Stimulated activated CD4-positive, alpha-beta T cell treated with anti-CD3 and anti-CD28 coated beads, Interleukin-1b, Interleukin-23, amount 100 ng/mL, for 24 hours (primary cell): ENCODE measurements around the gene ASTN2.

Source experiments
- DNase-seq, 4 experiments: peaks; one replicate each; pipeline ENCODE4 v3.0.0-alpha.2; 2020; ENCODE audit warnings: low read depth in 4 of 4, low spot score in 1 of 4

The ASTN2 gene

DNA sequence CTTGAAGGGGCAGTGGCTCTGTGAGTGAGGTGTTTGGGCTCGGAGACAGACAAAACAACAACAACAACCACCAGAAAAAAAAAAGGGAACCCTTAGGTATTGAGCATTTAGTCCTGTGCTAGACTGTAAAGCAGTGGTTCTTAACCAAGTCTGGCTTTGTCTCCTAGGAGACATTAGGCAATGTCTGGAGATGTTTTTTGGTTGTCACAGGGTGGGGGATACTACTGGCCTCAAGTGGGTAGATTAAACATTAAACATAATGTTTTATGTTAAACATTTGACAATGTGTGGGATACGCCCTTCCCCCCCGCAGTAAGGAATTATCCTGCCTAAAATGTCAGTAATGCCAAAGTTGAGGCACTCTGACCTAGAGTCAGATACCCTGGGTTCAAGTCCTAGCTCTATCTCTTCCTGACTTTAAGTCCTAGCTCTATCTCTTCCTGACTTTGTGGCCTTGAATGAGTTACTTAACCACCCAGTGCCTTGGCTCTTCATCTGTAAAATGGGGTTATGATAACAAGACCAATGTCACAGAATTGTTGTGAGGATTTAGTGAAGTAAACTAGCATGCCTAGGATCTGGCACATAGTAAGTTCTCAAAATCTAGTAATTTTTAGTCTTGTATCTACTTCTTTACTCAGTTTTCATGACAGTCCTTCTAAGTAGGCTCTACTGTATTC, 725.9 kb downstream of the ASTN2 start:
- no peak for DNase-seq

DNA sequence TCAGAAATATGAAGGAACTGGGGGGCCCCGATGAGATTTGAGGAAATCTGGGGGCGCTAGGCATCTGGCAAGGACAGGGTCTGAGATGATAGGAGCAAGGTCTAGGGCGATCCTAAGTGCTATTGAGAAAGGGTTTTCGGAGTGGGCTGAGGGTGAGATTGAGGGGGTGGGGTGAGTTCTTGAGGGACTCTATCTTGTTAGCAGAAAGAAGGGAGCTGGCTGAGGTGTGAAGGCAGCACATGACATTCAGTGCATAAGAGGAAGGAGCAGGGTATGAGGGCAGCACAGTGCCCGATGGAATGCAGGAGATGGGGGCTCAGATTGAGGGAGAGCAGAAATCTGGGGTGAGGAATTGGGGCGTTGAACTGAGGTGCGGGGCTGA, 727.1 kb downstream of the ASTN2 start:
- no peak for DNase-seq

DNA sequence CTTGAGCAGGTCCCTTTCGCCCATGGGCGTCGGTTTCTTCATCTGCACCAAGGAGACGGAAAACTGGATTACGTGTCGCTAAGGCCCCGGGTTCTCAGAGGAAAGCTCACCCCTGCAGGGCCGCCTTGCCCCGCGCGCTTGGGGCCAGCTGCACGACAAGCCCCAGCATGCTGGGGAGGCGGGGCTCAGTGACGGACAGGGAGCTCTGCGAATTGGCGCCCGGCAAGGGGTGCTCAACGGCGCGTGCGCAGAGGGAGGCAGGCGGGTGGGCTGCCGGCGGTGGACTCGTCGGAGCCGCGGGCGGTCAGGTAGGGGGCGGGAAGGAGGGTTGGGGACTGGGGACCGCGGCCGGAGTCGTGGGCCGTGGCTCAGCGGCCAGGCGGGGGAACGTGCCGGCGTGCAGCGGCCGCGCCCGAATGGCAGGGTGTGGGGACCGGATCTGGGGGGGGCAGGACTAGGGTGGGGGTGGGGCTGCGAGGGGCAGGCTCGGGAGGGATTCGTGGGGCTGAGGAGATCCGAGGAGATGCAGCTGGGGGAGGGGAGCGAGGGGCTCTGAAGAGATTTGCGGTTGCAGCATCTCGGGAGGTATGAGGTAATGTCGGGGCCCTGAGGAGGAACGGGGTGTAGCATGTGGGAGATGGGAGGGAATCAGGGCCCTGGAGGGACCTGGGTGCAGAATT, 727.6 kb downstream of the ASTN2 start, which contains the start of gene TRIM32:
TRIM32 (plus strand) TSS at position 232 of the 680 bp plus-strand sequence. CDS start 10,438 bp downstream, outside the sequence.
- DNase-seq: peak; percentile 84 to 99 (median 90)

DNA sequence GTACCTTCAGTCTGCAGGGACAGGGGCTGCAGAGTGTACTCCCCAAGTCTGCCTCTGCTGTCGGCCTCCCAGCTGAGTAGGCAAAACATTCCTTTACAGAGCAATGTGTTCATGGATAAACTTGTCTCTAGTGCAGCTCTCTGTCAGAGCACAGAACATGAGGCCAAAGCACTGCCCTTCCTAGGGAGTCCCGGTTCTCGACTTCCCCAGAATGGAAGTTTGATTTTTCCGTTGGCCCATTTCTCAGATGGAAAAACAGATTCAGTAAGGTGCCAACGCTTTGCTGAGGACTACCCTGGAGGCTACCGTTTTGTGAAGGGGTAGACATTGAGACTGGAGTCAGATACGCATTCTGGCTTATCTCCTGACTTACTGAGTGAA, 728.2 kb downstream of the ASTN2 start:
- DNase-seq: no peak

DNA sequence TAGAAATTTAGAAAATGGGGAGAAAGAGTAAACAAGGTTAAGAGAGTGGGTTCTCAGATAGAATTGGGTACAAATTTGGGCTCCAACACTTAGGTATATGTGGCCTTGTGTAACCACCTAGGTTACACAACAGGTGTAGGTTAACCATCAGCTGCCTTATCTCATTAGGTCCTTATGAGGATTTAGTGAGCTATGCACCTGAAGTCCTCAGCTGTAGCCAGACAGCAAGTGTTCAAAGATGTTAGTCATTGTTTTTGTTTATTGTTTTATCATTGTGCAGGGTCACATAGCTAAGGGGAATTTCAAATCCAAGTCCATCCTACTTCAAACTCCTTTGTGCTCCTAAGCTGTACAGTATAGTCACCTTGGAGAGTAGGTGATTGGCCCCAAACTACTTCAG, 728.7 kb downstream of the ASTN2 start:
- no peak for DNase-seq

DNA sequence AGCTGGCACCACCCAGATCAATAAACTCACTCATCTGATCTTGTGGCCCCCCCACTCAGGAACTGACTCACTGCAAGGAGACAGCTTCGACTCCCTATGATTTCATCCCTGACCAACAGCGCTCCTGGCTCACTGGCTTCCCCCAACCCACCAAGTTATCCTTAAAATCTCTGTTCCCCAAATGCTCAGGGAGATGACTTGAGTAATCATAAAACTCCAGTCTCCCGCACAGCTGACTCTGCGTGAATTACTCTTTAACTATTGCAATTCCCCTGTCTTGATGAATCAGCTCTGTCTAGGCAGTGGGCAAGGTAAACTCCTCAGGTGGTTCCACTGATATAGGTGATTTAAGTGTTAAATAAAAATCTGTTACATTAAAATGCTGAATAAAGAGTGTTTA, 729.7 kb downstream of the ASTN2 start:
- no peak for DNase-seq

DNA sequence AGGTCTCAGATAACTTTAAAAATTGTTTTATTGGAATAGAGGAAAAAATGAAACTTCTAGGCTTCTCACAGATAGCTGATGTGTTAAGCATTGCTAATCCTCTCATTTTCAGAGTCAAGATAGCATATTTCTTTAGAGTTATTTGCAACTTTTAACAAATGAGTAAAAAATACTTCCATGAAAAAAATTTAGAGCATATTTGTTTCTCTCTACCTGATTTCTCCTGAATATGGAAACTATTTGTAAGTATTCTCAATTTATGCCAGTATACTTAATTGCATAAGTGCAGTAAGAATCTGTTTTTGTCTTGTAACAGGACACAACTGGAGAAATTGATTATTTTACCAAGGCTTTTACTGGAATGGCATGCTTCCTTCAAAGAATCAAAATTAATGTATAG, 731.3 kb downstream of the ASTN2 start:
- no peak for DNase-seq

DNA sequence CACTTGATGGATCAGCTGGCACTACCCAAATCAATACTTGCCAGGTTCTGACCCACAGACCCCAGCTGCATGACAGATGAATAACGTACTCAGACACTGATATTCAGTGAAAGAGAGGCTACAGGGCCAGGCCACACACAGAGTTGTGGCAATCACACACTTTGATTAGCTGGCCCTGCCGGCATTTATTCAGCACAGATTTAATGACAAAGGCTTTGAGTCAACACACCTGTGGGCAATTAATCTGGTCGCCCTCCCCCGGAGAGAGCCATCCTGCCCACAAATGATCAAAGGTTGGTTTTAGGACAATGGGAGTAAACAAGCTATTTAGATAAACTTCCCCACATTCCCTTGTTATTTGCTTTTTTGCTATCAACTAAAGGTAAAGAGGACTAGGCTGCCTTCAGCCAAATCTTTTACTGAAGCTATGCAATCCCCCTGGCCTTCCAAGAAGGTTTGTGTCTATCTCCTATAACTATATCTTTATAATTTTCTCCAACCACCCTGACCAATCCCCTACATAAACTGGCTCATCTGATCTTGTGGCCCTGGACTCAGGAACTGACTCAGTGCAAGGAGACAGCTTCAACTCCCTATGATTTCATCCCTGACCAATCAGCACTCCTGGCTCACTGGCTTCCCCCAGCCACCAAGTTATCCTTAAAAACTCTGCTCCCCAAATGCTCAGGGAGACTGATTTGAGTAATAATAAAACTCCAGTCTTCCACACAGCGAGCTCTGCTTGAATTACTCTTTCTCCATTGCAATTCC, 740.5 kb downstream of the ASTN2 start:
- no peak for DNase-seq

DNA sequence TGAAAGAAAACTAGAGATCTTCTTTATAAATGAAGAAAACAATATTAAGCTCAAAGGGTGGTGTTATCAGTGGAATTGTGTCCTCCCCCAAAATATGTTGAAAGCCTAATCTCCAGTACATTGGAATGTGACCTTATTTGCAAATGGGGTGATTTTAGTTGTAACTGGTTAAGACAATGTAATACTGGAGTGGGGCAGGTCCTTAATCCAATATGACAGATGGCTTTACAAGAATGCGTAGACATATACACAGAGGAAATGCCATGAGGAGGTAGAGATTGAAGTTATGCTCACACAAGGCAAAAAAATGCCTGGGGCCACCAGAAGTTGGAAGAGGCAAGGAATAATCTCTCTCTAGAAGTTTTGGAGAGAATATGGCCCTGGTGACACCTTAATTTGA, 741.5 kb downstream of the ASTN2 start:
- no peak for DNase-seq

DNA sequence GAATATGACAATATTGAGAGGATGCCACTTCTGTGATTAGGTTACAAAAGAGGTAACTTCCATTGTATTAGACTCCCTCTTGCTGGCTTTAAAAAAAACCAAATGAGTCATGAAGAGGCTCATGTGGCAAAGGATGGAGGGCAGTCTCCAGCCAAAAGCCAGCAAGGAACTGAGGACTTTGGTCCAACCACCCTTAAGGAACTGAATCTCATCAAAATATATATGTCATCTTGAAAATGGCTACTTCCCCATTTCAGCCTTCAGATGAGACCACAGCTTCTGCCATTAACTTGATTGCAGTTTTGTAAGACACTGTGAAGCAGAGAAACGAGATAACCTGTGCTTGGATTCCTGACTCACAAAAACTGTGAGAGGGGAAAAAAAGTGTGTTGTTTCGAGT, 743.3 kb downstream of the ASTN2 start:
- DNase-seq: no peak

DNA sequence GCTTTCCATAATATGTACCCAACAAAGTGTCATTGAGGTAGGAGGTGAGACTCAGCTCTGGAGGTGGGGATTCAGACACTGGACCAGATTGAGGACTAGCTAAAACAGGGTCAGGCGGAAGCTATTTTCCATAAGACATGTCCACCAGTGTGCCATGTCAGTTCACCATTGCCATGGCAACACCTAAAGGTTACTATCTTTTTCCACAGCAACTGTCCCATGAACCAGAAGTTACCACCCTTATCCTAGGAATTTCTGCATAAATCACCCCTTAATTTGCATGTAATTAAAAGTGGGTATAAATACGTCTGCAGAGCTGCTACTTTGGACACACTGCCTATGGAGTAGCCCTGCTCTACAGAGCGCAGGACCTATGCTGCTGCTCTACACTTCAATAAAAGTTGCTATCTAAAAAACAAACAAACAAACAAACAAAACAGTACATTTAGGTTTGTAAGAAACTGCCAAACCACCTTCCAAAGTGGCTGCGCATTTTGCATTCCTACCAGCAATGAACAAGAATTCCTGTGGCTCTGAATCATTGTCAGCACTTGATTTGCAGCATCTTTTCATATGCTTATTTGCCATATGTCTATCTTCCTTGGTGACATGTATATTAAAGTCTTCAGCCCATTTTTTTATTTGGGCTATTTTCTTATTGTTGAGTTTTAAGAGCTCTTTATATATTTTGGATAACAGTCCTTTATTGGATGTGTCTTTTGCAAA, 745.7 kb downstream of the ASTN2 start:
- no peak for DNase-seq

DNA sequence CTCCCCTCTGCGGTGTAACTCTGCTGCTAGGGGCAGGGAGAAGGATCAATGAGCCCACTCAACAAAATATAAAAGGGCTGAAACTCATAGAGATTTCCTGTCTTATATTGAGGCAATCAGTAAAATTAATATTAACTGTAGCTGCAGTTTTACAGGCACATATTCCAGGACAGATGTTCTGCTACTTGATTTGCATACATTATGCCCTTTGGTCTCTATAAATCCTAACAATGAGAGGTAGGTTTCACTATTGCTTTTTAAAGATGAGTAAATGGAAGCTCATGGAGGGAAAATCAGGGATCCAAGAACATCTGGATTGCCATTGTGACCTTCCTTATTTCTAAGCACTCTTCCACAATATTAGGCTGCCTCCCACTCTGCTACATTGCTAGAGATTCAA, 751.3 kb downstream of the ASTN2 start:
- no peak for DNase-seq

DNA sequence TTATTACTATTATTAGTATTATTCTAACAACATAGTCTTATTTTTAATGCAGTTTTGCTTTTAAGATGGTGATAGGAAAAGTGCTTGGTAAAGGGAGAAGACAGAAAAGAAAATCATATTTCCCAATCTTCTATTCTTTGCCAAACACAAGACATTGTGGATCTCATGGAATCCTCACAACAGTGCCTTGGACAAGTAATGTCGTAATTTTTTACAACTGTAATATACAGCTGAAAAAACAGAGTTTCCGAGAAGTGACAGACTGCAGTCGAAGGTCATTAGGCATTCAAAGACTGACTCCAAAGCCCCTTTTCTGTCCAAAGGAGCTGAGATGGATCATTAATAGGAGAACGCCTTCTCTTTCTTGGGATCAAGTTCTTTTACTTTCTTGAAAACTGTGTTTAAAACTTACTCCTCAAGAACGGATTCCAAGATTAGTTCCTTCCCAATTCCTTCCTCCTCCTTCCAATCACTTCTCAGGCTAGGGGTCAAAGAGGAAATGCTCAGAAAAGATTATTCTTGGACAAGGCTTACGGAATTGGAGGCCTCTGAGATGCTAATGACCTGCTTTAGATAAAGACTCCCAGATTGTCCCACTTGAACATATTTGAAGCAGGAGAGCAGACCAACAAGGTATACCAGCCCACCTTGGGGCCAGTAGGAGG, 752.1 kb downstream of the ASTN2 start:
- no peak for DNase-seq

DNA sequence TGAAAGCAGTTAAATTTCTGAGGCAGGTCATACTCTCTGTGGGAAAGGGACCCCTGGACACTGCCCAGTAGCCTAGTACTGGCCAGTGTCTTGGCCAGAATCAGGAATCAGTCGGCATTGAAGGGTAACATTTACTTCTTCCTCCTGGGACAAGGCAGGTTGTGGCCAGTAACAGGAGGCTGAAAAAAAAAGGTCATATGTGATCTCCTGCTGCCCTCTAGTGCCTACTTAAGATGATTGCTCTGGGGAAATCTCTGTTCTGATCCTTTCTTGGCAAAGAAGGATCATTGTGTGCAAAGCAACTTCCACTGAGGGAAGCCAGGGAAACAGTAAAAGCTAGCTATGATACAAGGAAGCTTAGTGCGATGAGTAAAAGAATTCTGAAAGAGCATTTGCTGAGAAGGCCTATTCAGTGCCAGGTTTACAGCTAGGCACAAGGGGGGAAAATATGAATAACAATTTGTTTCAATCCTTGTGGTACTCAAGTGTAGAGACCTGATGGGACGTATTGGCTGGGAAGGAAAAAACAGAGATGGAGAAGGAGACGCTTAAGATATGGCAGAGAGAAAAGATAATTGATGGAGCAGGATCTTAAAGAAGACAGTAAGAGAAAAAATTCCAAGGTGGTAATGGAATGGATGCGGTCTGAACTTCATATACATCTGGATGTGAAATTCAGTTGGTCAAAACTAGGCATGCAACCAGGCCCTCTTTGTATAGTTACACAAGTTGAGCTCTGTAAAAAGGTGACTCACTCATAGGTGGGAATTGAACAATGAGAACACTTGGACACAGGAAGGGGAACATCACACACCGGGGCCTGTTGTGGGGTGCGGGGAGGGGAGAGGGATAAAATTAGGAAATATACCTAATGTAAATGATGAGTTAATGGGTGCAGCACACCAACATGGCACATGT, 753.6 kb downstream of the ASTN2 start:
- DNase-seq: no peak

DNA sequence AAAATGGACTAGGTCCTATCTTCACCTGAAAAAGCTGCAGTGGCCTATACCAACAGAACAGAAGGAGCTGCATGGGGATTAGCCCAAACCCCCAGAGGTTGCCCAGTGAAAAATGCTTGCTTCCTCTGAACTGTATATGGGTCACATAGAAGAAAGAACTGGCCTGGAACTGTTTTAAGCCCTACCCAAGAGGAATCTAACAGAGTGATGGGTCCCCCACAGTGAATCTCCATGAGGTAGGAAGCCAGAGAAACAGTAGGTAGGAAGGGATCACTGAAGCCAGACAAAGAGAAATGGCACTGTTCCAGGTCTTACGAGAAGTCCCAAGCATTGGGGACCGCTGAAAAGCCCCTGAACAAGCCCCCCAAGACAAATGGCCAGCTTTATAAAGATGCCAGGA, 756.6 kb downstream of the ASTN2 start:
- no peak for DNase-seq

DNA sequence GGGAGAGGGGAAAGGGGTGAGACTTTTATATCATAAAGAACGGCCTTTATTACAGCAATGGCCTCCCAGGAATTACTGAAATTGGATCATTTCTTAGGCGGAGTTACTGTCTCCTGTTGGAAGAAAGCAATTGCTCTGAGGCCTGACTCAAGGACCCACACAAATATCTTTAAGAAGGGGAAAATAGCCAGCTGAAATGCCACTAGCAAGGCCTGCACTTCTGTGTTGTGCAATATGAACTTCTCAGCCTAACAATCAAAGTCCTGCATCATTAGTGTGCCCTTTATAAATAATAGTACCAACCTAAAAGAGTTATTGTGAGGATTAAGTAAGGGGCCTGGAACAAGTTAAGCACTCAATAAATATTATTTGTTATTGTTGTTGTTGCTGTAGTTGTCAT, 757.9 kb downstream of the ASTN2 start:
- DNase-seq: no peak

DNA sequence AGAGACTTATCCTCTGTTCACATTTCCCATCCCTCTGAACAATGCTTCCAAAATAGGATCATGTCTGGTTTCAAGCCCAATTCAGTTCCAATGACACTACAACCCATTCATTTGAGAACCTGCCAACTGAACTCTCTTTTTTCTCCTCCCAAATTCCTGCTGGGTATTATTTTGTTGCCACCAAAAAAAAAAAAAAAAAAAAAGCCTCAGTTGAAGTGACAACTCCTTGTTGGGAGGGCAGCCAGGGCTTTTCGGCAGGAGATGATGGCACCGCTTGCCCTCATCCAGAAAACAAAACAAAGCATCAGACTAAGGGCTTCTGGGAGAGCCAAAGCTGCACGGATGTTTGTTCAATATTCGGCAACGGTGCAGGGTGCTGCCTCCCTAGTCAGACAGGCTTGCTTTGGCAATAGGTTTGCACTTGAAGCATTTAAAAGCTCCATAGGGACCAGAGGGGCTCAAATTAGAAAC, 758.3 kb downstream of the ASTN2 start:
- no peak for DNase-seq

DNA sequence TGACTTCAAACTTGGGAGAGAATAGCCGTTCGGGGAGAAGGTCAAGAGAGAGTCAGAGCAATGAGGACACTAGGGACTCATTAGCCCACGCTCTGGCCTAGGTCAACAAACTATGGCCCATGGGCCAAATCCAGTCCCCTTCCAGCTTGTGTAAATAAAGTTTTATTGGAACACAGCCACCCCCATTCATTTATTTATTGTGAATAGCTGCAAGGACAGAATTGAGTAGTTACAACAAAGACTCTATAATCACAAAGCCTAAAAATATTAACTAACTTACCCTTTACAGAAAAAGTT, 760.9 kb downstream of the ASTN2 start:
- DNase-seq: no peak

DNA sequence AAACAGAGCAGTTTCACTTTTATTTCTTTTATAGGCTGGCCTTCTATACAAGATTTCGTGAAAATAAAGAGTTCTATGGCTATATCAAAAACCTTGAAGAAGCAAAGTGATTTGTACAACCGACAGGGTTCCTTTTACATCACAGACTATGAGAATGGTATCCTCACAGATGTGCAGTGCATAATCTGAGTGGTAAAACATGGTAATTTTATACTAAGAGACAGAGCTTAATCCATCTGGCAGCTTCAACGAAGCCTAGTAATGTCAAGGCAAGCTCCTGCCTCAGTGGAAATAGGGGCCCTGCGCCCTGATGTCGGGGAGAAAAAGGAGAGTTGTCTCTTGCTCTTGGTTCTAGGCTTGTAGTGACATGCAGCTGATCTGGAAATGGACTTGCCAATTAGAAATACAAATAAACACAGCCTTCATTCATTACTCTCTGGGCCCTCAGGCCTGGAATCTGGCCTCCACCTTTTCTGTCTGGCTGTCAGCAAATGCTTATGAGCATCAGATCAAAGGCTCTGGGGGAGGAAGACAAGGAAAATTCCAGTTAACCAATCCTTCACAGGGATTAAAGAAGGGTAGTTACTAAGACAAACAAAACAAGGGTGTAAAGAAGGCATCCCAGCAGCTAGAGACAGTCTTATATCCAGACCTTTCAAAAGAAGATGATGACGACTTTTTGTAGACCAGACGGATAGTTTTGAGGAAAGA, 761.4 kb downstream of the ASTN2 start:
- no peak for DNase-seq

DNA sequence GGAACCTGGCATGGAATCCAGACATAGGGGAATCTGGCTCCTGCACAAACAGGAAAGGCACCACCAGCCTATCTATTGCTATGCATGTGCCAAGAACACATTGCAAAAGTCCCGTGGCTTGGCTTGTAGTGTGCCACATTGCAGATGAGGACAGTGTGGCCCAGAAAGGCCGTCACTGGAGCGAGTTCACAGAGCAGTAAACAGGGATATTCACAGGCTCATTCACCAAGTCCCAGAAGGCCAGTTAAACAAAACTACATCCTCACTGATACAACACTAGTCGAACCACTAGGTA, 767.4 kb downstream of the ASTN2 start:
- no peak for DNase-seq
